DND-41 (cell line): Measurements from ENCODE around the gene IP6K3.

ENCODE experiments used
- ATAC-seq: fragments of 200-7000 bp; cut with Tn5 transposase; 3 replicates; pipeline ENCODE4 v1.9.1; 2021; ENCODE audit warnings: low read depth; ENCODE audit not compliant: insufficient read depth
- DNase-seq: peaks from one replicate; pipeline ENCODE4 v3.0.0-alpha.2; 2020
- H2AFZ ChIP-seq: 2 replicates; pipeline ENCODE4 v1.6.0; 2012; ENCODE audit warnings: low read depth, low read length
- H3K27ac ChIP-seq: 2 replicates; pipeline ENCODE4 v1.5.1; 2012; ENCODE audit warnings: low read length, inconsistent platforms
- H3K27me3 ChIP-seq: fragments of 200-600 bp; sonication (generic); 2 replicates; pipeline ENCODE4 v1.6.0; 2012; ENCODE audit warnings: low read length, mild to moderate bottlenecking, inconsistent platforms; ENCODE audit not compliant: insufficient read depth, poor library complexity
- H3K36me3 ChIP-seq: 2 replicates; pipeline ENCODE4 v1.5.1; 2012; ENCODE audit warnings: low read length, inconsistent platforms; ENCODE audit not compliant: insufficient read depth
- H3K4me1 ChIP-seq: 2 replicates; pipeline ENCODE4 v1.5.1; 2012; ENCODE audit warnings: mild to moderate bottlenecking, low read length; ENCODE audit not compliant: insufficient read depth
- H3K4me2 ChIP-seq: 2 replicates; pipeline ENCODE4 v1.6.0; 2012; ENCODE audit warnings: mild to moderate bottlenecking, moderate library complexity, low read length, inconsistent platforms; ENCODE audit not compliant: insufficient read depth
- H3K4me3 ChIP-seq, 2 experiments: fragments of 200-600 bp in 1 of 2; shearing (Covaris generic) in 1 of 2; 2 replicates each; pipeline ENCODE4 v1.5.1; 2012 to 2016; ENCODE audit warnings: inconsistent platforms in 2 of 2, low read length in 2 of 2, mild to moderate bottlenecking in 2 of 2, low read depth in 1 of 2, moderate library complexity in 1 of 2
- H3K79me2 ChIP-seq: 2 replicates; pipeline ENCODE4 v1.6.0; 2012; ENCODE audit warnings: low read length, inconsistent platforms; ENCODE audit not compliant: insufficient read depth
- H3K9ac ChIP-seq: 2 replicates; pipeline ENCODE4 v1.6.0; 2012; ENCODE audit warnings: low read depth, mild to moderate bottlenecking, inconsistent platforms, low read length, moderate library complexity
- H3K9me3 ChIP-seq: 2 replicates; pipeline ENCODE4 v1.5.1; 2012; ENCODE audit warnings: low read length, moderate library complexity, mild to moderate bottlenecking, inconsistent platforms; ENCODE audit not compliant: insufficient read depth, severe bottlenecking
- H4K20me1 ChIP-seq: 2 replicates; pipeline ENCODE4 v1.6.0; 2012; ENCODE audit warnings: low read length; ENCODE audit not compliant: insufficient read depth
- CTCF ChIP-seq: IDR thresholded peaks from 2 replicates; pipeline ENCODE4 v1.5.1; 2012; ENCODE audit warnings: borderline replicate concordance, low read length, moderate library complexity, mild to moderate bottlenecking; ENCODE audit not compliant: poor library complexity, severe bottlenecking; ENCODE audit errors: extremely low read depth
- EZH2 ChIP-seq: IDR thresholded peaks from 3 replicates; pipeline ENCODE4 v1.6.1; 2012; ENCODE audit warnings: borderline replicate concordance, low read depth, mild to moderate bottlenecking, moderate library complexity, low read length, inconsistent platforms; ENCODE audit not compliant: severe bottlenecking

Gene IP6K3

GRCh38 chr6:33693186-33694105 lies 53.3 kb downstream of the IP6K3 start:
- Histone ChIP-seq H3K27me3 (no peaks in the 10 kb centered on the region), H3K9me3 (no peaks in the 10 kb centered on the region), H3K36me3 (peaks cover 100% of the 10 kb centered on the region), H3K4me2 (no peak overlapping the region), H2AFZ (no peak overlapping the region), H3K9ac (no peak overlapping the region), H4K20me1 (peaks cover 25% of the 10 kb centered on the region), H3K4me1 (no peaks in the 10 kb centered on the region), H3K27ac (no peak overlapping the region), H3K79me2 (no peaks in the 10 kb centered on the region), H3K4me3 (no peak overlapping the region)
- TF ChIP-seq CTCF (no peak), EZH2 (no peak)
- ATAC-seq (no peak), DNase-seq (no peak)

GRCh38 chr6:33692760-33693158 lies 53.9 kb downstream of the IP6K3 start:
- H3K36me3 ChIP-seq = peaks cover 99% of the 10 kb centered on the region
- H2AFZ ChIP-seq = no peak overlapping the region
- H3K4me1 ChIP-seq = no peaks in the 10 kb centered on the region
- H3K9me3 ChIP-seq = no peaks in the 10 kb centered on the region
- H3K4me2 ChIP-seq = no peak overlapping the region
- ATAC-seq = no peak
- DNase-seq = no peak
- no peak for TF ChIP-seq CTCF
- TF ChIP-seq EZH2 = no peak
- no peak overlapping the region for H3K27ac ChIP-seq
- no peaks in the 10 kb centered on the region for H3K27me3 ChIP-seq
- H3K9ac ChIP-seq = no peak overlapping the region
- H3K79me2 ChIP-seq = no peaks in the 10 kb centered on the region
- no peak overlapping the region for H3K4me3 ChIP-seq
- H4K20me1 ChIP-seq = peaks cover 20% of the 10 kb centered on the region

- Histone ChIP-seq H3K27me3 (no peaks in the 10 kb centered on the region), H3K79me2 (no peaks in the 10 kb centered on the region), H3K9ac (no peak overlapping the region), H3K4me3 (no peak overlapping the region), H3K4me2 (no peak overlapping the region), H2AFZ (no peak overlapping the region), H4K20me1 (peaks cover 19% of the 10 kb centered on the region), H3K36me3 (peaks cover 99% of the 10 kb centered on the region), H3K27ac (no peak overlapping the region), H3K4me1 (no peaks in the 10 kb centered on the region), H3K9me3 (no peaks in the 10 kb centered on the region)
- TF ChIP-seq CTCF = no peak
- no peak for TF ChIP-seq EZH2
- DNase-seq (no peak), ATAC-seq (no peak)
Observed at GRCh38 chr6:33692078-33692759, 54.5 kb downstream of the IP6K3 start.
